Mesodermal cell (in vitro differentiated cells): ENCODE data around the gene TMEM91.

Experiments
- H3K27ac ChIP-seq: 2 replicates; pipeline ENCODE4 v1.7.0; 2013; ENCODE audit warnings: mild to moderate bottlenecking, low read depth, low read length, moderate library complexity; ENCODE audit not compliant: severe bottlenecking
- H3K36me3 ChIP-seq: 2 replicates; pipeline ENCODE4 v1.7.1; 2013; ENCODE audit warnings: mild to moderate bottlenecking, low read length, moderate library complexity; ENCODE audit not compliant: control insufficient read depth, insufficient read depth
- H3K4me1 ChIP-seq: one replicate; pipeline ENCODE4 v1.7.1; 2013; ENCODE audit warnings: mild to moderate bottlenecking, low read length; ENCODE audit not compliant: insufficient read depth, control insufficient read depth, poor library complexity, severe bottlenecking
- H3K4me3 ChIP-seq: 2 replicates; pipeline ENCODE4 v1.7.0; 2013; ENCODE audit warnings: low read length, control low read depth, mild to moderate bottlenecking; ENCODE audit not compliant: insufficient read depth, poor library complexity, severe bottlenecking; ENCODE audit errors: extremely low read depth
- H3K9me3 ChIP-seq: 2 replicates; pipeline ENCODE4 v1.7.1; 2013; ENCODE audit warnings: mild to moderate bottlenecking, low read length, moderate library complexity; ENCODE audit not compliant: control insufficient read depth
- WGBS, 2 experiments: methylation state at CpG; one replicate each; pipeline ENCODE4 v1.1.5; 2013; ENCODE audit warnings: missing lambda C conversion rate in 2 of 2; ENCODE audit not compliant: insufficient coverage in 2 of 2; 5-methylcytosine and 5-hydroxymethylcytosine counted together

TMEM91 gene

GRCh38 chr19:41422456-41422855 is 46.1 kb downstream of the TMEM91 start:
- Histone ChIP-seq H3K9me3 (no peaks in the 10 kb centered on the region), H3K36me3 (peaks cover 55% of the 10 kb centered on the region), H3K4me1 (peaks cover 7% of the 10 kb centered on the region), H3K4me3 (no peak overlapping the region), H3K27ac (no peak overlapping the region)
- 91 to 96% methylated on average over 18 of the region's 18 CpGs for WGBS, 2 experiments

DNA sequence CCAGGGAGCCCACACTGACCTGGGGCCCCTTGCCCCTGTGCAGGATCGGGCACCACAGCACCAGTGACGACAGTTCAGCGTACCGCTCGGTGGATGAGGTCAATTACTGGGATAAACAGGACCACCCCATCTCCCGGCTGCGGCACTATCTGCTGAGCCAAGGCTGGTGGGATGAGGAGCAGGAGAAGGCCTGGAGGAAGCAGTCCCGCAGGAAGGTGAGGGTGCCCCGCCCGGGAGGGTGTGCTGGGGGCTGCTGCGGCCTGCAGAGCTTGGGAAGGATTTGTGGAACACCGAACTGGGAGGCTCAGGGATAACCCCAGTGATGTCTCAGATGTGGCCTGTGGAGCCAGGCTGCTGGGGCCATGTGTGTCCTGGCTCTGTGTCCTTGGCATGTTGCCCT is 46.6 kb downstream of the TMEM91 start:
- Histone ChIP-seq H3K4me3 (no peak overlapping the region), H3K4me1 (peaks cover 12% of the 10 kb centered on the region), H3K9me3 (no peaks in the 10 kb centered on the region), H3K36me3 (peaks cover 55% of the 10 kb centered on the region), H3K27ac (no peak overlapping the region)
- WGBS, 2 experiments: 93 to 98% methylated on average over 11 to 12 of the region's 12 CpGs

- H3K9me3 ChIP-seq: no peaks in the 10 kb centered on the region
- no peak overlapping the region for H3K27ac ChIP-seq
- peaks cover 51% of the 10 kb centered on the region for H3K36me3 ChIP-seq
- no peak overlapping the region for H3K4me3 ChIP-seq
- WGBS, 2 experiments: 93 to 94% methylated on average over 17 of the region's 21 CpGs
- H3K4me1 ChIP-seq: peaks cover 22% of the 10 kb centered on the region
Observed at GRCh38 chr19:41424335-41425173, 48.2 kb downstream of the TMEM91 start.

- peaks cover 22% of the 10 kb centered on the region for H3K4me1 ChIP-seq
- WGBS, 2 experiments: 92 to 94% methylated on average over 25 to 27 of the region's 28 CpGs
- no peak overlapping the region for H3K27ac ChIP-seq
- H3K9me3 ChIP-seq: no peaks in the 10 kb centered on the region
- H3K4me3 ChIP-seq: no peak overlapping the region
- peaks cover 43% of the 10 kb centered on the region for H3K36me3 ChIP-seq
Observed at GRCh38 chr19:41425174-41426115, 49.1 kb downstream of the TMEM91 start.

- peak overlapping the region; percentile 37 for H3K4me3 ChIP-seq
Observed at GRCh38 chr19:41426116-41426841, 49.9 kb downstream of the TMEM91 start.

DNA sequence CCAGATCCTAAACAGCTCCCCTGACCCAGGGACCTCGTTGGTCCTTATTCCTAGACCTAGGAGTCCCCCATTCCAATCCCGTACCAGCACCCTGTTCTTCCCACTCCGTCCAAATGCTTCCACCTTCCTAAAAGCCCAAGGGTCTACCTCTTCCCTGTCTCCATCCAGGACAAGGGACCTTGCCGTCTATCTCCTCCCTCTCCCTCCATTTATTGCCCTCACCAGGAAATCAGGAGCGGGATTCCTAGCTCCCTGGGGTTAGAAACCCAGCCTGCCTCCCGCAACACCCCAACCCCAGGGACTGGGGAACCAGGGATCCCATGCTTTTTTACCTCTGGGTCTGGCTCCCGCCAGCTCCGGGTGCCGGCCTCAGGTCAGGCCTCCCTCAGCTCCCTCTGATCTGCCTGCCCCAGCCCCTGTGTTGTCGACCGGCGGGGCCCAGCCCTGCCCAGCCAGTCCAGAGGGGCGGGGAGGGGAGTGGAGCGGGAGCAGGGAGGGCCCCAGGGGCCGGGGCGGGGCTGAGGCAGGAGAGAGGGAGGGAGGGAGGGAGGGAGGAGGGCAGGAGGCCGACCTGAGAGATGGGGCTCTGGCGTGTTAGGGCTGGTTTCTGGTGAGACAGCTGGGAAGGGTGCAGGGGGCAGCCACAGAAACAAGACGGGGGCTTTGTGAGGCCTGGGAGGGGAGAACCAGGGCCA is 50.8 kb downstream of the TMEM91 start, which contains the start of gene B3GNT8:
Gene B3GNT8 (minus strand): TSS at position 423 of the 695 bp plus-strand sequence. CDS start 596 bp downstream, outside the sequence.
- 12 to 13% methylated on average over 6 to 11 of the region's 19 CpGs for WGBS, 2 experiments
- H3K4me3 ChIP-seq: peak within 1 kb of the TSS; percentile 37
- H3K9me3 ChIP-seq: no peaks in the 10 kb centered on the region
- peak within 1 kb of the TSS; percentile 57 for H3K27ac ChIP-seq
- peaks cover 25% of the 10 kb centered on the region for H3K4me1 ChIP-seq
- H3K36me3 ChIP-seq: peaks cover 43% of the 10 kb centered on the region

More at GRCh38 chr19:41426116-41426841, 49.9 kb downstream of the TMEM91 start:
- peaks cover 25% of the 10 kb centered on the region for H3K4me1 ChIP-seq
- peak overlapping the region; percentile 57 for H3K27ac ChIP-seq
- WGBS, 2 experiments: 91 to 92% methylated on average over 31 to 33 of the region's 36 CpGs
- H3K9me3 ChIP-seq: no peaks in the 10 kb centered on the region
- H3K36me3 ChIP-seq: peaks cover 41% of the 10 kb centered on the region

- H3K36me3 ChIP-seq: peaks cover 48% of the 10 kb centered on the region
- peak overlapping the region; percentile 36 for H3K27ac ChIP-seq
- 25 to 30% methylated on average over 14 to 17 of the region's 23 CpGs for WGBS, 2 experiments
- peak overlapping the region; percentile 37 for H3K4me3 ChIP-seq
- no peaks in the 10 kb centered on the region for H3K9me3 ChIP-seq
- peaks cover 26% of the 10 kb centered on the region for H3K4me1 ChIP-seq
Observed at GRCh38 chr19:41427647-41428480, 51.5 kb downstream of the TMEM91 start.

- Histone ChIP-seq H3K27ac (no peak overlapping the region), H3K4me3 (no peak overlapping the region), H3K9me3 (no peaks in the 10 kb centered on the region), H3K4me1 (peaks cover 29% of the 10 kb centered on the region), H3K36me3 (peaks cover 49% of the 10 kb centered on the region)
- WGBS, 2 experiments: 80% methylated on average over 1 of the region's 1 CpG; no CpG with 5 or more reads in 1 of the 2 experiments
Observed at GRCh38 chr19:41428481-41428859, 52.1 kb downstream of the TMEM91 start.

DNA sequence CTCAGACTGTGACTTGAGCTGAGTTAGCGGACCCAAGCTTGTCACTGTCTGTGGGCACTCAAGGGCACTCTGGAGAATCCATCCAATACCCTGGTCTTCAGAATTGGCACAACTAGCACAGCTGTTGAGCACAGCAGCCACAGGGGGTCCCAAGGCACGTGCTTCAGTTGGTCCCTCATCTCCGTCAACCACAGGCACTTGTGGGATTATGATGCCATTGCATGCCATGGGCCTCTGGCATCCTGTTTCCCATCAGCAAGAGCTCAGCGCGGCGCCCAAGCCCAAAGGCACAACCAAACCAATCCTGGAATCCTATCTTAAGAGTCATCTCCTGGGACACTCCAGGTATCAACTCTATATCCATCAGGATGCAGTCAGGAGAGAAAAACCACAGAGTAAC is 54.6 kb downstream of the TMEM91 start:
- peaks cover 29% of the 10 kb centered on the region for H3K4me1 ChIP-seq
- peaks cover 37% of the 10 kb centered on the region for H3K36me3 ChIP-seq
- H3K4me3 ChIP-seq: no peak overlapping the region
- 86 to 100% methylated on average over 3 to 6 of the region's 6 CpGs for WGBS, 2 experiments
- H3K27ac ChIP-seq: no peak overlapping the region
- no peaks in the 10 kb centered on the region for H3K9me3 ChIP-seq
